Mammary epithelial cell (primary cell): ENCODE data around the gene TMEM161A.

Experiments used
- EZH2 ChIP-seq: IDR thresholded peaks from 2 replicates; pipeline ENCODE4 v1.6.1; 2012; ENCODE audit warnings: low read length, inconsistent platforms, borderline replicate concordance
- TF ChIP-seq, protein P1 (sequence below), 2 donors: IDR thresholded peaks in 1 of 2; conservative IDR thresholded peaks in 1 of 2; 2 replicates each; pipeline ENCODE4 v1.5.1; 2011 to 2012; ENCODE audit warnings: inconsistent platforms in 2 of 2, low read length in 2 of 2, mild to moderate bottlenecking in 2 of 2, control low read depth in 1 of 2, low read depth in 1 of 2; ENCODE audit not compliant: insufficient read depth in 1 of 2; ENCODE audit errors: extremely low read depth in 1 of 2

DNA sequence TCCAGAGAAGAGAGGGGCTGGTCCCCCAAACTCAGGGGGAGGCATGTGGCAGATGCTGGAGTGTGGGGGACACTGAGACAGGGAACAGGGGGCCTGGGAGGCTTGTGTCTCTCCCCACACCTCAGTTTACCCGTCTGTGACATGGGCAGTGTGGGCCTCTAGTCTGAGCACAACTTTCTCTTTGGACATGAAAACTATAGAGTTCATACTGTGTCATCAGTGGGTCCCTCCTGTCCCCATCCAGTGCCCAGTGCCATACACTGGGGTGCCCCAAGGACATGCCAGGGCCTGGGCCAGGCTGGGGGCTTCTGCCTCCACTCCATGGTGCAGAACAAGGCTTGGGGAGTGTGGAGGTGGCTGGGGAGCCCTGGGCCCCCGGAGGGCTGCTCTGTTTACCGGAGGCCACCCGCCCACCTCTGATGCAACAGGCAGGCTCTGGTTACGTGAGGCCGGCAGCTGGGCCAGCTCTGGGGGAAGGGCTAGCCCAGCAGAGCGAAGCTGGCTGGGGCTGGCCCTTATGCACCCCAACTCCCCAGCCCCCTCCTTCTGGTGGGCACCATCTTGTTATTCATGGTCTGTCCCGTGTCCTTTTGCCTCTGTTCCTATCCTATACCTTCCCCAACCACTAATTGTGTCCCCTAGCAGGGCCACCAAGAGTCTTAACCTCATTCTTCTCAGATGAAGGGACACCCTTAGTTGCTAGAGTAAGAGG, 33.7 kb upstream of the TMEM161A start:
- TF ChIP-seq, protein P1, sequence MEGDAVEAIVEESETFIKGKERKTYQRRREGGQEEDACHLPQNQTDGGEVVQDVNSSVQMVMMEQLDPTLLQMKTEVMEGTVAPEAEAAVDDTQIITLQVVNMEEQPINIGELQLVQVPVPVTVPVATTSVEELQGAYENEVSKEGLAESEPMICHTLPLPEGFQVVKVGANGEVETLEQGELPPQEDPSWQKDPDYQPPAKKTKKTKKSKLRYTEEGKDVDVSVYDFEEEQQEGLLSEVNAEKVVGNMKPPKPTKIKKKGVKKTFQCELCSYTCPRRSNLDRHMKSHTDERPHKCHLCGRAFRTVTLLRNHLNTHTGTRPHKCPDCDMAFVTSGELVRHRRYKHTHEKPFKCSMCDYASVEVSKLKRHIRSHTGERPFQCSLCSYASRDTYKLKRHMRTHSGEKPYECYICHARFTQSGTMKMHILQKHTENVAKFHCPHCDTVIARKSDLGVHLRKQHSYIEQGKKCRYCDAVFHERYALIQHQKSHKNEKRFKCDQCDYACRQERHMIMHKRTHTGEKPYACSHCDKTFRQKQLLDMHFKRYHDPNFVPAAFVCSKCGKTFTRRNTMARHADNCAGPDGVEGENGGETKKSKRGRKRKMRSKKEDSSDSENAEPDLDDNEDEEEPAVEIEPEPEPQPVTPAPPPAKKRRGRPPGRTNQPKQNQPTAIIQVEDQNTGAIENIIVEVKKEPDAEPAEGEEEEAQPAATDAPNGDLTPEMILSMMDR (conservative IDR thresholded peaks at IDR 0.05 in 1 of 2, IDR thresholded peaks at IDR 0.05 in 1 of 2; ENCODE audit: extremely low read depth in 1 of 2, insufficient read depth in 1 of 2, low read depth in 1 of 2, low read length in 2 of 2): no peak
- TF ChIP-seq EZH2: no peak
